MM.1S (cell line): ENCODE data around the gene EPHB1.

Experiments used
- CTCF ChIP-seq: fragments of 300-600 bp; sonication (generic); IDR thresholded peaks from 2 replicates; pipeline ENCODE4 v1.5.1; 2016; ENCODE audit warnings: antibody characterized with exemption, low read length, mixed read lengths
- EZH2 ChIP-seq: fragments of 300-600 bp; sonication (generic); optimal IDR thresholded peaks from 2 replicates; pipeline ENCODE3; 2017; ENCODE audit warnings: low read depth, mild to moderate bottlenecking, antibody characterized with exemption, low read length, mixed read lengths
- EZH2phosphoT487 ChIP-seq: fragments of 300-600 bp; sonication (generic); IDR thresholded peaks from 2 replicates; pipeline ENCODE4 v1.6.1; 2018; ENCODE audit warnings: antibody characterized with exemption, low read length

- no peak for TF ChIP-seq CTCF
- TF ChIP-seq EZH2: no peak
- no peak for TF ChIP-seq EZH2phosphoT487
Observed at GRCh38 chr3:135199137-135199536, 404.1 kb downstream of the EPHB1 start.
